Ishikawa (cell line): ENCODE results near the gene SLC28A3.

Experiments used
- CEBPB ChIP-seq: IDR thresholded peaks from 2 replicates; pipeline ENCODE4 v1.6.1; 2012
- CREB1 ChIP-seq: IDR thresholded peaks from 2 replicates; pipeline ENCODE4 v1.6.1; 2012; ENCODE audit warnings: low read depth
- EGR1 ChIP-seq: IDR thresholded peaks from 2 replicates; pipeline ENCODE4 v1.6.1; 2012
- EP300 ChIP-seq: IDR thresholded peaks from 2 replicates; pipeline ENCODE4 v1.6.1; 2012; ENCODE audit warnings: borderline replicate concordance
- FOXM1 ChIP-seq: IDR thresholded peaks from 2 replicates; pipeline ENCODE4 v1.6.1; 2012; ENCODE audit warnings: low read depth, borderline replicate concordance
- MAX ChIP-seq: IDR thresholded peaks from 2 replicates; pipeline ENCODE4 v1.6.1; 2012
- NFIC ChIP-seq: IDR thresholded peaks from 2 replicates; pipeline ENCODE4 v1.6.1; 2012
- RAD21 ChIP-seq: IDR thresholded peaks from 2 replicates; pipeline ENCODE4 v1.6.1; 2012; ENCODE audit warnings: low read depth
- REST ChIP-seq: IDR thresholded peaks from 2 replicates; pipeline ENCODE4 v1.6.1; 2012; ENCODE audit warnings: low read depth, mild to moderate bottlenecking
- TAF1 ChIP-seq: IDR thresholded peaks from 2 replicates; pipeline ENCODE4 v1.6.1; 2012; ENCODE audit warnings: low read depth, mild to moderate bottlenecking
- TCF12 ChIP-seq: IDR thresholded peaks from 2 replicates; pipeline ENCODE4 v1.6.1; 2012; ENCODE audit warnings: low read depth
- TEAD4 ChIP-seq: IDR thresholded peaks from 2 replicates; pipeline ENCODE4 v1.6.1; 2012
- USF1 ChIP-seq: IDR thresholded peaks from 2 replicates; pipeline ENCODE4 v1.6.1; 2012
- YY1 ChIP-seq: IDR thresholded peaks from 2 replicates; pipeline ENCODE4 v1.6.1; 2012; ENCODE audit warnings: low read depth
- ZBTB7A ChIP-seq: IDR thresholded peaks from 2 replicates; pipeline ENCODE4 v1.6.1; 2012; ENCODE audit warnings: low read depth

Gene SLC28A3

GRCh38 chr9:84361645-84362044 is 21.1 kb upstream of the SLC28A3 start:
- TF ChIP-seq NFIC (no peak), CREB1 (no peak), ZBTB7A (no peak), FOXM1 (no peak), USF1 (no peak), EGR1 (no peak), CEBPB (no peak), RAD21 (no peak), EP300 (no peak), MAX (no peak), YY1 (no peak), TCF12 (no peak), REST (no peak), TEAD4 (no peak), TAF1 (no peak)

GRCh38 chr9:84357275-84357674 is 16.7 kb upstream of the SLC28A3 start:
- TF ChIP-seq TAF1: no peak
- TF ChIP-seq YY1: no peak

- TF ChIP-seq TAF1 (no peak), FOXM1 (no peak), YY1 (no peak), CEBPB (no peak), TEAD4 (no peak), USF1 (no peak), EP300 (no peak), TCF12 (no peak), MAX (no peak), ZBTB7A (no peak), REST (no peak), RAD21 (no peak), CREB1 (no peak), NFIC (no peak), EGR1 (no peak)
Observed at GRCh38 chr9:84354035-84354434, 13.5 kb upstream of the SLC28A3 start.

GRCh38 chr9:84349671-84350070 is 9.1 kb upstream of the SLC28A3 start:
- no peak for TF ChIP-seq CEBPB
- no peak for TF ChIP-seq REST
- TF ChIP-seq TEAD4: no peak
- TF ChIP-seq ZBTB7A: no peak
- no peak for TF ChIP-seq FOXM1
- TF ChIP-seq MAX: no peak
- no peak for TF ChIP-seq TAF1
- no peak for TF ChIP-seq TCF12
- TF ChIP-seq YY1: no peak
